Fibroblast of villous mesenchyme (primary cell): ENCODE data around the gene CRAMP1. TPM values are rescaled to one million over a fixed set of nuclear protein-coding genes. Genes with fewer than 3 reads are reported as not detected.

Source experiments
- DNase-seq: peaks from one replicate; pipeline ENCODE4 v3.0.0-alpha.2; 2010; ENCODE audit warnings: low read depth
- H3K4me3 ChIP-seq: 2 replicates; pipeline ENCODE4 v1.5.1; 2011; ENCODE audit warnings: low read depth, mild to moderate bottlenecking, low read length
- total RNA-seq: library from RNA; depleted of rRNA; stranded (reverse); fragments of >200 nt; gene quantifications from 2 replicates; pipeline ENCODE4 v1.2.3, GENCODE V29; 2012
- TF ChIP-seq, protein P1 (sequence below): IDR thresholded peaks from 2 replicates; pipeline ENCODE4 v1.5.1; 2012; ENCODE audit warnings: low read depth, mild to moderate bottlenecking, low read length; ENCODE audit not compliant: insufficient read depth

Gene CRAMP1
- total RNA-seq, 1 donor: 10.4 TPM

DNA sequence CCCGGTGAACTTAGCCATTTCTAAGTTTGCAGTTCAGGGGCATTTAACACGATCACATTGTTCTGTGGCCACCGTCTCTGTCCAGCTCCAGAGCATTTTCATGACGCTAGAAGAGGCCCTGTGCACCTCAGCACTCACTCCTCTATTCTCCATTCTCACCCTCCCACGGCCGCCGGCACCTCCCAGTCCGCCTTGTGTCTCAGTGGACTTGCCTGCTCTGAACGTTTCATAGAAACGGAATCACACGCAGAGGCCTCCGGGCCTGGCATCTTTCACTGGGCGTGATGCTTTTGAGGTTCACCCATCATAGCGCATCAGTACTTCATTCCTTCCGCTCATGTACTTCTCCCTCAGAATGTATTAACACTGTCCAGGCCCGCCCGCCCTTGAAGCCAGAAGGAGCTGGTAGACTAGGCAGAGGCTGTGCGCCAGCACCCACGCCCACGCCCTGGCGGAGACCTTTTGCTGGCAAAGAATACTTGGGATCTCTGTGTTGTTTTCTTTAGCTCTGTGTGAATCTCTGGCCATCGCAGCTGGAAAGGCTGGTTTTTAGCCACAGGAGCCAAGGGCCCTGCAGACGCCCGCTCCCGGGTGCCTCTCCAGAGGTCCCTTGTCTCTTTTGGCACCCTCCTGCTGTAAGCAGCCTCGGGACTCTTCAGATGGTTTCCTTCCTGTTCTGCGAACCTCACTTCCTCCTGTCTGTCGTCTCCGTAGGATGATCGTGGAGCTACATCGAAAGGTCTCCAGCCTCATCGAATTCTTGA, 42.5 kb downstream of the CRAMP1 start:
- DNase-seq: no peak
- TF ChIP-seq, protein P1, sequence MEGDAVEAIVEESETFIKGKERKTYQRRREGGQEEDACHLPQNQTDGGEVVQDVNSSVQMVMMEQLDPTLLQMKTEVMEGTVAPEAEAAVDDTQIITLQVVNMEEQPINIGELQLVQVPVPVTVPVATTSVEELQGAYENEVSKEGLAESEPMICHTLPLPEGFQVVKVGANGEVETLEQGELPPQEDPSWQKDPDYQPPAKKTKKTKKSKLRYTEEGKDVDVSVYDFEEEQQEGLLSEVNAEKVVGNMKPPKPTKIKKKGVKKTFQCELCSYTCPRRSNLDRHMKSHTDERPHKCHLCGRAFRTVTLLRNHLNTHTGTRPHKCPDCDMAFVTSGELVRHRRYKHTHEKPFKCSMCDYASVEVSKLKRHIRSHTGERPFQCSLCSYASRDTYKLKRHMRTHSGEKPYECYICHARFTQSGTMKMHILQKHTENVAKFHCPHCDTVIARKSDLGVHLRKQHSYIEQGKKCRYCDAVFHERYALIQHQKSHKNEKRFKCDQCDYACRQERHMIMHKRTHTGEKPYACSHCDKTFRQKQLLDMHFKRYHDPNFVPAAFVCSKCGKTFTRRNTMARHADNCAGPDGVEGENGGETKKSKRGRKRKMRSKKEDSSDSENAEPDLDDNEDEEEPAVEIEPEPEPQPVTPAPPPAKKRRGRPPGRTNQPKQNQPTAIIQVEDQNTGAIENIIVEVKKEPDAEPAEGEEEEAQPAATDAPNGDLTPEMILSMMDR: no peak

DNA sequence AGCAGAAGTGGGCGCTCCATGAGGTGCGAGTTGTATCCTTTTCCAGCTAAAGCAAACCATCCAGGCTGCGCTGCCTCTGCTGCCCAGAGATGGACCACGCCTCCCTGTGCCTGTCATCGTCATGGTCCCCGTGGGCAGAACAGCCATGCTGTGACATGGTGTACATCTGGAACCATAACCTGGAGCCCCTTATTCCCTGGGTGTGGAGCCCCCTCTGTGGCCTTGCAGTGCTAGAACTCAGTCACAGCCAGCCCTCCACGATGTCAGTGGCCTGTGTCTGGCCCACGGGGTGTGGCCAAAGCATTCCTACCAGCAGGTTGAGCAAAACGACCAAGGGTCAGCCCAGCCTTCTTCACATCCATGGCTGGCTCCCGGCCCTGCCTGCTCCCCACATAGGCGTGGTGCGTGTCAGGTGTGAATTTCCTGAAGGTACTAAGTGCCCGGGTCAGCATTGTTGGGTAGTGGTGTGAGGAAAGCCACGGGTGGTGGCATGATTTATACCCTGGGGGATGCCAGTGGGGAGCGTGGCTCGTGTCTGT, 43.2 kb downstream of the CRAMP1 start:
- TF ChIP-seq, protein P1: no peak
- H3K4me3 ChIP-seq: no peak overlapping the region
- no peak for DNase-seq

More for the DNA sequence above, 42.5 kb downstream of the CRAMP1 start:
- H3K4me3 ChIP-seq: no peak overlapping the region

DNA sequence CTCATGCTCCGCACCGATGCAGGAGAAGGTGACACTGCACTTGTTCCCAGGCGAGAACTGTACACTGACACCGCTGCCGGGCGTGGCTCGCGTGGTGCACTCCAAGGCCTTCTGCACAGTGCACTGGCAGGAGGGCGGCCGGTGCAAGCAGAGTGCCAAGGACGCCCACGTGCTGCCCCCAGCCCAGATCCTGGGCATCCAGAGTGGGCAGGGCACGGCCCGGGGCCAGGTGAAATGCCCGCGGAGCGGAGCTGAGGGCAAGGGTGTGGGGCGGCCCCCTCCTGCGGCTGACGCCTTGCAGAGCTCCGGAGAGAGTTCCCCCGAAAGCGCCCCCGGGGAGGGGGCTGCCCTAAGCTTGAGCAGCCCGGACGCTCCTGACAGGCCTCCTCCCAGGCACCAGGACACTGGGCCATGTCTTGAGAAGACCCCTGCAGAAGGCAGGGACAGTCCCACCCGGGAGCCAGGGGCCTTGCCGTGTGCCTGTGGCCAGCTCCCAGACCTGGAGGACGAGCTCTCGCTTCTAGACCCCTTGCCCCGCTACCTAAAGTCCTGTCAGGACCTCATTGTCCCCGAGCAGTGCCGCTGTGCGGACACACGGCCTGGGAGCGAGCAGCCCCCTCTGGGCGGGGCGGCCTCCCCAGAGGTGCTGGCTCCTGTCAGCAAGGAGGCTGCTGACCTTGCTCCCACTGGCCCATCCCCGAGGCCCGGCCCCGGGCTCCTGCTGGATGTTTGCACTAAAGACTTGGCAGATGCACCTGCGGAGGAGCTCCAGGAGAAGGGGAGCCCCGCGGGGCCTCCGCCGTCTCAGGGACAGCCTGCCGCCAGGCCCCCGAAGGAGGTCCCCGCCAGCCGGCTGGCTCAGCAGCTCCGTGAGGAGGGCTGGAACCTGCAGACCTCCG, 44.0 kb downstream of the CRAMP1 start:
- TF ChIP-seq, protein P1: no peak
- DNase-seq: no peak
- no peak overlapping the region for H3K4me3 ChIP-seq

DNA sequence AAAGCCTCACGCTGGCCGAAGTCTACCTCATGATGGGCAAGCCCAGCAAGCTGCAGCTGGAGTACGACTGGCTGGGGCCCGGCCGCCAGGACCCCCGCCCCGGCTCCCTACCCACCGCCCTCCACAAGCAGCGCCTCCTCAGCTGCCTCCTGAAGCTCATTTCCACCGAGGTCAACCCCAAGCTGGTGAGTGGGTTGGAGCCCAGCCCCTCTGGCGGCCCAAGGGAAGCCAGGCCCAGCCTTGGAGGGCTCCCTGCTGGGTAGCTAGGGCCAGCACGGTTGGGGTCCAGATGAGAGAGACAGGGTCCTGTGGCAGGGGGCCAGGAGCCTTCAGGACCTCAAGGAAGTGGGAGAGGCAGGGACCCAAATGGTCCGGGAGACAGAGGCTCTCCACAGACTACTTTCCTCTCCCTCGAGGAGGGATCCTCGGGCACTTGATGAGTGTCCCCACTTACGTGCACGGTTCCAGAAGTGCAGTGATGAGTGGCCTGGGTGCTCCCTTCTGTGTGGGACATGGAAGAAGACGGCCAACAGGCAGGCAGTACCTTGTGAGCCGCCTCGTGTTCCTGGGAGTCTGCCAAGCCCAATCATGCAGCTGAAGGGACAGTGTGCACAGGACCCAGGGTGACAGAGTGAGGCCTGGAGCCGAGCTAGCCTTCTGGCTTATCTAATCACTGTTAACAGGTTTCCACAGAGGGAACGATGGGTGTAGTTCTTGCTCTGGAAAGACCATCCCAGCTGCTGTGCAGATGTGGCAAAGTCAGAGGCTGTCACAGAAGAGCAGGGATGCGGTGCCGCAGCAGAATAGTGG, 44.9 kb downstream of the CRAMP1 start:
- no peak for DNase-seq
- TF ChIP-seq, protein P1: no peak
- H3K4me3 ChIP-seq: no peak overlapping the region

DNA sequence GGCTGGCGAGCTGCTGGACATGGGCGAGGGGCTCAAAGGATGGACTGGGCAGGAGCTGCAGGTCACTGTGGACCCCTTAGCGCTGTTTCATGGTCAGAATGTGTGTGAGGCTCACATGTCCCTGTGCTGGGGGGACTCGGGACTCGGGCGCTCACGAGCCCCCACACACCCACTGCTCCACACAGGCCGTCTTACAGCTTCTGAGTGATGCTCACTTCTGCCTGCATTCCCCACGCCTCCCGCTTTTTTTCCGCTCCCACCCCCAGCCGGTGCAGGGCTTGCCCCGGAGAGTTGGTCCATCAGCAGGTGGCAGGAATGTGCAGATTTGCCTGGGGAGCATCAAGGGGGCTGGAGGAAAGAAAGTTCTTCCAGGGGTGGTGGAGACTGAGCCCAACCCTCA, 45.7 kb downstream of the CRAMP1 start:
- no peak for DNase-seq

DNA sequence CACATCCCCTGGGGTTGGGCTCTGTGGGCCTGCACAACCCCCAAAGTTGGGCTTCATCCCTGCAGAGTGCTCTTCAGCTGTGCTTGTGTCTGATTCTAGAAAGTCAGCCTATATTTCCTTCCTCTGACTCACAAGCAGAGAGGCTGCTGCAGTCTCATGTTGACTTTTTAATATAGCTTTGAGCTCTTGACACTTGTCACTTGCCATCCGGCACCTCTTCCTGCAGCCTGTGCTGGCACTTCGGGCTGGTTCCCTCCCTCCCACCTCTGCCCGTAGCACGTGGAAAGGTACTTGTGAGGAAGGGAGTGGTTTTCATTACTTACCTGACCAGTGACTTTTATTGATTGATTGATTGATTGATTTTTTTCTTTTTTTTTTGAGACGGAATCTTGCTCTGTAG, 46.9 kb downstream of the CRAMP1 start:
- no peak for DNase-seq
- TF ChIP-seq, protein P1: no peak

More for the DNA sequence above, 45.7 kb downstream of the CRAMP1 start:
- no peak overlapping the region for H3K4me3 ChIP-seq
- TF ChIP-seq, protein P1: no peak

More for the DNA sequence above, 46.9 kb downstream of the CRAMP1 start:
- no peak overlapping the region for H3K4me3 ChIP-seq
